Activated T-cell treated with anti-CD3 and anti-CD28 coated beads, Interleukin-2, amount 50 U/mL, for 4 hours (primary cell): ENCODE results near the gene CRHR2. TPM values are rescaled to one million over a fixed set of nuclear protein-coding genes. Genes with fewer than 3 reads are reported as not detected.
A peak's percentile ranks its signal among the peaks of the same experiment; 100 is the strongest.
"Not testable (repeated sequence)": the region's sequence is repeated elsewhere in the genome, so short reads cannot be mapped to it uniquely, and the experiment has no call there.

Experiments
- ATAC-seq, 2 donors: fragments of 200-7000 bp; cut with Tn5 transposase; one replicate each; pipeline ENCODE4 v1.10.0; 2021
- DNase-seq: peaks from one replicate; pipeline ENCODE4 v3.0.0-alpha.2; 2020
- H3K27me3 Mint-ChIP-seq: one replicate; pipeline ENCODE4 v1.8.0; 2021; ENCODE audit warnings: low read depth, mixed read lengths
- H3K36me3 Mint-ChIP-seq: one replicate; pipeline ENCODE4 v1.8.0; 2022; ENCODE audit warnings: mixed read lengths; ENCODE audit not compliant: insufficient read depth
- H3K4me1 Mint-ChIP-seq: one replicate; pipeline ENCODE4 v1.8.0; 2021; ENCODE audit warnings: low read depth, mixed read lengths
- H3K4me3 Mint-ChIP-seq: one replicate; pipeline ENCODE4 v1.8.0; 2021; ENCODE audit warnings: mild to moderate bottlenecking, moderate library complexity, mixed read lengths
- H3K9me3 Mint-ChIP-seq: one replicate; pipeline ENCODE4 v1.8.0; 2021; ENCODE audit warnings: mixed read lengths
- total RNA-seq, 3 donors: library from RNA; stranded (reverse); gene quantifications; one replicate each; pipeline ENCODE4 v1.2.1, GENCODE V29; 2021

The CRHR2 gene
- total RNA-seq, 3 donors from 2014 or later, result not detected

DNA sequence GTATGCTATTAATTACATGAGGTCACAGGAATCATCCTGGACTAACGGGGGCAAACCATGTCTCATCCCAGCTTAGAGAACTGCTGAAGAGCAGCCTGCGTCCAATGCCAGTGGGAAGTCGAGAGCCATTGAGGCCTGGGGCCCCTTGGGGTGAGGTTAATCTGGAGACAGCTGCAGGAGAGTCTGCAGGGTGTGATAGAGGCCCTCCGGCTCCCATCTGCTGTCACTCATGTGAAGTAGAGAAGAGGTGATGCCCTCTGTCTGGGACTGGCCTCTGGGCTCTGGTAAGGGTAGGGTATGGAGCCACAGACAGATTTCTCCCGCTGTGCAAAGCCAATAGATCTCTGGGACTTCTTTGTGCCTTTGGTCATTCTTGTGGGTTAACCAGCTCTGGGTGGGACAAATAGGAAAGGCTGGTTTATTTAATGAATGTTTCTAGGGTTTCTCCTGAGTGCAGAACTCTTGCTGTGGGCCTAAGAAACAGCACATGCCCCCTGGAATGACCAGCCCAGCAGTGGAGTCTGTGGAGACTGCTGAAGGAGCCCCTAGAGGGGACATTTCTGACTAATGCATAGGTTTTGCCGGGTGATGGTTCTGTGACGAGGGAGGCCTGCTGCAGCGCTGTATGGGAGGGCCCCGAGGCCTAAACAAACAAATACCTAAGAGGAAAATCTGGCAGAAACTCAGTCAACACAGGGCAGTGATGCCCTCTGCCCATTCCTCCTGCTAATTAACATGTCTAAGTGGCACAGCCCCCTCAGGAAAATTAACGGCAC lies 34.5 kb downstream of the CRHR2 start:
- H3K4me1 Mint-ChIP-seq, result no peaks in the 10 kb centered on the region
- H3K9me3 Mint-ChIP-seq, result no peaks in the 10 kb centered on the region
- ATAC-seq (no peak), DNase-seq (no peak)
- H3K36me3 Mint-ChIP-seq, result peaks cover 9% of the 10 kb centered on the region
- H3K4me3 Mint-ChIP-seq, result no peak overlapping the region
- no peaks in the 10 kb centered on the region for H3K27me3 Mint-ChIP-seq

DNA sequence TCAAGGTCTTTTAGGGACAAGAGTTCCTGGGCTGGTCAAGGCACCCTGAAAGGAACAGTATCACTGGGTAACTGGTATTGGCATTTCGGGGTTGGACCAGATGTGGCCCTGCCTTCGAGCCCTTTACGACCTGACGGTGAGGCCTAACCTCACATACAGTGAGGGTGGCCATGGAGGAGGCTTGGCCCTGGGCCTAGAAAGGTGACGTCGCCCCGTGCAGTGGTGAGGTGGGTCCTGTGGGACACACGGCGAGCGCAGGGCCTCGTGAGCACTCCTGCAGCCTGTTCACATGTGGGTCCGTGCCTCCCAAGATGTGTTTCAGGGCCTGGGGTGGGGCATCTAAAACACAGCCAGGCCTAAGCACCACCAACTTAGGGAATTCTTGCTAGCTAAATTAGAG lies 36.1 kb downstream of the CRHR2 start:
- H3K4me1 Mint-ChIP-seq, result no peaks in the 10 kb centered on the region

DNA sequence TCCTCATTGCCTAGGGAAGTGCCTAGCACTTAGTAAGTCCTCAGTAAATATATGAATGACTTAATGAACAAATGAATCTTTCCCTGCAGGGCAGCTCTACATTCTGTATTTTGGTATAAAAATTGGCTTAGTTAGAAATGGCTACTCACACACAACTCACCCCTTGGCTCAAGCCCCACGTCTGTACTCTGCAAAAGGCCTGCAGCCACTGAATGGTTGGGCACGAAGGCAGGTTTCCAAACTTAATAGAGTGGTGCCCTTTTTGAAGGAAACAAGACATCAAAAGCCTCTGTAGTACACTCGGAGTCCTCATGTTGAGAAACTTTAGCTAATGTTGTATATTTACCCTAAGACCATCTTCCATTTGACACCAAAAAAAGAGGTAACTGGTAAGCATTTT lies 36.6 kb downstream of the CRHR2 start:
- Mint-ChIP-seq H3K36me3 (peaks cover 9% of the 10 kb centered on the region), H3K4me1 (no peaks in the 10 kb centered on the region), H3K4me3 (no peak overlapping the region), H3K27me3 (no peaks in the 10 kb centered on the region), H3K9me3 (no peaks in the 10 kb centered on the region)
- no peak for ATAC-seq
- no peak for DNase-seq

More for the DNA sequence above, 36.1 kb downstream of the CRHR2 start:
- peaks cover 9% of the 10 kb centered on the region for H3K36me3 Mint-ChIP-seq
- H3K27me3 Mint-ChIP-seq, result no peaks in the 10 kb centered on the region
- H3K4me3 Mint-ChIP-seq, result no peak overlapping the region
- no peaks in the 10 kb centered on the region for H3K9me3 Mint-ChIP-seq
- DNase-seq (no peak), ATAC-seq (no peak)

DNA sequence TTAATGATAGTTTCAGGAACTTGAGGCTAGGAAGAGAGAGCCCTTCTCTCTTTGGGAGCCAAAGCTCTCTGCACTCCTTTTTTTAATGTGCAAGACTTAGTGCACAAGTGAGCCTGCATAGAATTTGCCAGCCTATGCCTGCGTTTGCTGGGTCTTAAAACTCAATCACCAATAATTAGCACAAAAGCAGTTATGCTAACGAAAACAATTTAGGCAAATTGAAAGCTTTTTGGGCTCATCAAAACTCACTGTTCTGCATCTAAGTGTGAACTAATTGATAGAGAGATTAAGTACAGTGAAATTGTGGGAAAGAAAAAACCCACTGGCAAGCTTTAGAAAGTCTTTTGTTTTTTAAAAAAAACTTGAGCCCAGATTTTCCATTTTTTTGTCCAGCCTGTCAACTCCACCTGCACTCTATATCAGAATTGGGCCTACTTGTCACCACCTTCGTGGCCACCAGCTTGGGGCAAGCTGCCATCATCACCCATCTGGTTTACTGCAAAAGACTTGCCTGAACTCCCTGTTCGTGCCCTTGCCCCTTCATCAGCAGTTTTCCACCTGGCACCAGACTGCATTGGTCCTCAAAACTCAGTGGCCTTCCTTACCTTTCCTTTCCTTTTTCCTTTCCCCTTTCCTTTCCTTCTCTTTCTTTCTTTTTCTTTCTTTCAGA lies 37.8 kb downstream of the CRHR2 start:
- Mint-ChIP-seq H3K4me1 (no peaks in the 10 kb centered on the region), H3K9me3 (no peaks in the 10 kb centered on the region), H3K4me3 (no peak overlapping the region), H3K36me3 (peaks cover 9% of the 10 kb centered on the region), H3K27me3 (no peaks in the 10 kb centered on the region)
- ATAC-seq (no peak), DNase-seq (no peak)

DNA sequence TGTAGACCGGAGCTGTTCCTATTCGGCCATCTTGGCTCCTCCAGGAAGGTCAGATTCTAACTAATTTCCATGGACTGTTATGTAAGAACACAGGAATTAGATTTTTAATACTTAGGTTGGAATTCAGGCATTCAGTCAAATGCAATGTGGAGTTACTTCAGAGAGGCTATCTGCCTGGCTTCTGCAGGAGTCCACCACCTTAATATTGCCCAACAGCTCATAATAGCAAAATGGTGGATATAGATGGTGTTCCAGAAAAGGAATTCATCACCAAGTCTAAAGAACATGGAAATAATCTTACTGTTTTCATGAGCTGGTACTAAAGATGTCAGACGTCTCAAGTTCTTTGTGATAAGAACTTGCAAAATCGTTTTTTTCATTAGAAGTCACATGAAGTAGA lies 39.5 kb downstream of the CRHR2 start:
- H3K4me3 Mint-ChIP-seq, result no peak overlapping the region
- no peaks in the 10 kb centered on the region for H3K4me1 Mint-ChIP-seq
- DNase-seq (no peak), ATAC-seq (no peak)
- peaks cover 9% of the 10 kb centered on the region for H3K36me3 Mint-ChIP-seq
- no peaks in the 10 kb centered on the region for H3K27me3 Mint-ChIP-seq
- no peaks in the 10 kb centered on the region for H3K9me3 Mint-ChIP-seq

DNA sequence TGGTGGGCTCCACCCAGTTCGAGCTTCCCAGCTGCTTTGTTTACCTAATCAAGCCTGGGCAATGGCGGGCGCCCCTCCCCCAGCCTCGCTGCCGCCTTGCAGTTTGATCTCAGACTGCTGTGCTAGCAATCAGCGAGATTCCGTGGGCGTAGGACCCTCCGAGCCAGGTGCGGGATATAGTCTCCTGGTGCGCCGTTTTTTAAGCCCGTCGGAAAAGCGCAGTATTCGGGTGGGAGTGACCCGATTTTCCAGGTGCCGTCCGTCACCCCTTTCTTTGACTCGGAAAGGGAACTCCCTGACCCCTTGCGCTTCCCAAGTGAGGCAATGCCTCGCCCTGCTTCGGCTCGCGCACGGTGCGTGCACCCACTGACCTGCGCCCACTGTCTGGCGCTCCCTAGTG lies 39.9 kb downstream of the CRHR2 start:
- H3K36me3 Mint-ChIP-seq, H3K27me3 Mint-ChIP-seq, DNase-seq, H3K4me3 Mint-ChIP-seq, H3K4me1 Mint-ChIP-seq, ATAC-seq, H3K9me3 Mint-ChIP-seq: not testable (repeated sequence)

DNA sequence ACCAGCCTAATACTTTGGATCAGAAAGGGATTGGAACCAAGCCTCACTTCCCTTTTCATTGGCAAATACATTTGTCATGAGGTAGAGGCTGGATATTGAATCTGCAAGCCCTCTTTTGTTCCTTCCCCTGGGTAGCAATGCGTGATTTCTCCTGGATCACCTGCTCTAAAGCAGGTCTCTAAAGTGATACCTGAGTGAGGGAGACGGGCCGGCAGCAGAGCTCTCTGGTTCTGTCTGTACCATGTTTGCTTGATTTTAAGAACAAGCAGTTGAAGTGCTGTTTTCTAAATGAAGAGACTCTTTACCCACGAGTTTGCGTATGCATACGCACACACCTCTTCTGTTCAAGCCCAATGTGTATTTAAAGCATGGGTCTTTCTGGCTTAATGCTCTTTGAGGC lies 46.5 kb downstream of the CRHR2 start:
- peaks cover 43% of the 10 kb centered on the region for H3K36me3 Mint-ChIP-seq
- ATAC-seq (no peak), DNase-seq (no peak)
- no peak overlapping the region for H3K4me3 Mint-ChIP-seq
- no peaks in the 10 kb centered on the region for H3K27me3 Mint-ChIP-seq
- no peaks in the 10 kb centered on the region for H3K4me1 Mint-ChIP-seq
- H3K9me3 Mint-ChIP-seq, result no peaks in the 10 kb centered on the region

DNA sequence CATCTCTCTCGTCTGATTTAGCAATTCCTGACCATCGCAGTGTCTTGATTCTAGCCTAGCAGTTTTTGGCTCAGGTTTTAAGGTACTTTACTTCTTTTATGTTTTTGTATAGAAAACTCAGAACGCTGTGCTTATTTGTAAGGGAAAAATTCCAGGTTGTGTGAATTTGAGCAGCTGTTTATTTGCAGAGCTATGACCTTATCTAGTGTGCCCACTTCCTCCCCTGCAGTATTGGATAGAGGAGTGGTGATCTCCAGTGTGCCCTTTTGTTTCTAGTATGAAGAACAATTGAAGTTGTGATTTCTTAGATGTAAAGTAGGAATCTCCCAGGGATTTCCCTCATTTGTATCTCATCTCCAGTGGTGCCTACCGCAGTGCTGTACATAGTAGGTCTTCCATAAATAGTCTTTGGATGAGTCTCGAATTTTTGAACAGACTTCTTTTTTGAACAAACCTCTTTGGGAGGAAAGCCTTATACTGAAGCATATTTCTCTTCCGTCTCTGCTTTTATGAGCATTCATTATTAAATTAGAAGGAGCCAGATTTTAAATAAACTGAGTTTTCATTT lies 47.5 kb downstream of the CRHR2 start:
- Mint-ChIP-seq H3K9me3 (no peaks in the 10 kb centered on the region), H3K4me3 (no peak overlapping the region), H3K27me3 (no peaks in the 10 kb centered on the region), H3K4me1 (no peaks in the 10 kb centered on the region), H3K36me3 (peaks cover 43% of the 10 kb centered on the region)
- DNase-seq, result no peak
- no peak for ATAC-seq

DNA sequence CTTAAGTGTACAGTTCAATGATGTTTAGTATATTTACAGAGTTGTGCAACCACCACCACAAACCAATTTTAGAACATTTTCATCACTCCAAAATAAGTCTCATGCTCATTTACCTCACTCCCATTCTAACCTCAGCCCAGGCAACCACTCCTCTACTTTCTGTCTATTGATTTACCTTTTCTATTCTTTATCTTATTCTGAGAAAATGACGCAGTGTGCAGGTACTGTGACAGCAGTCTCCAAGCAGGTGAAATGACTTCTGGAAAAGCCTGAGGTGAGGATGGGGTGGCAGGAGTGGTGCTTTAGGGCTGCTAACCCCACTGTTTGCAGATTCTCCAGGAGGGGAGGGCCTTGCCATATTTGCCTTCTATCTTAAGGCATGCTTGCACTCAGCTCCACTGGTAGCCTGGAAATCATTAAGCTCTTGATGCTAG lies 48.0 kb downstream of the CRHR2 start:
- DNase-seq (no peak), ATAC-seq (no peak)
- Mint-ChIP-seq H3K27me3 (no peaks in the 10 kb centered on the region), H3K9me3 (no peaks in the 10 kb centered on the region), H3K36me3 (peaks cover 45% of the 10 kb centered on the region), H3K4me1 (no peaks in the 10 kb centered on the region), H3K4me3 (no peak overlapping the region)

DNA sequence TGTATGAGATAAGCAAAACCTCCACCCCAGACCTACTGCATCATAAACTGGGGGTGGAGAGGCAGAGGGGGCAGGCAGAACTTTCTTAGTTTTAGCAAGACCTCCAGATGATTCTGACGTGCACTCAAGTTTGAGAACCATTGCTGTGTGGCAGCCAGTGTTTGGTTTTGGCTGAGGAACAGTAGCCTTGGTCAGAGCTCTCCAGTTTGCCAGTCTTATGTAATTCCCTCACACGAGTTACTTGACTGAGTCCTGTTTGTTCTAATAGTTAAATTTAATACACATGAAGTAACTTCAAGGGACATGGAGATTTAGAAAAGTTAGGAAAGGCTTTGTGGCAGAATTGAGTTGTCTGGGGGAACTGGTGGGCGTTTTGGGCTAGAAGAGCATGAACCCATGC lies 49.0 kb downstream of the CRHR2 start:
- no peak for DNase-seq
- H3K4me3 Mint-ChIP-seq, result no peak overlapping the region
- no peaks in the 10 kb centered on the region for H3K9me3 Mint-ChIP-seq
- H3K4me1 Mint-ChIP-seq, result no peaks in the 10 kb centered on the region
- peaks cover 54% of the 10 kb centered on the region for H3K36me3 Mint-ChIP-seq
- H3K27me3 Mint-ChIP-seq, result no peaks in the 10 kb centered on the region
- no peak for ATAC-seq

DNA sequence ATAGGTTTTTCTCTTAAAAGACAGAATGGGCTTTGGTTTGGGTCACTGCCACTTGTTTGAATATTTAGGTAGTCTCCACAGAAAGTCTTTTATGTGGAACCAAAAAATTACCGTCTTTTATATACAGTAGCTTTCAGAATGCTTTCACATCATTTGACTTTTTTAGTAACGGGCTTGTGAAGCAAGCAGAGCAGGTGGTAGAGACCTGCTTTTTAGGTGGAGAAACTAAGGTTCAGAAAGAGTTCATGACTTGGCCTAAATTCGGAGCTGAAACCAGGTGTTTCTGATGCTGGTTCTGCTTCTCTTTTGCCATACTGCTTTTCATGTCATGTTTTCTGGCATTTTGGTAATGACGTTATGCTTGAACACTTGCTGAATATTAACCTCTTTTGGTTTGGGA lies 51.3 kb downstream of the CRHR2 start:
- H3K4me1 Mint-ChIP-seq, result peaks cover 4% of the 10 kb centered on the region
- H3K9me3 Mint-ChIP-seq, result no peaks in the 10 kb centered on the region
- ATAC-seq, result no peak
- H3K27me3 Mint-ChIP-seq, result no peaks in the 10 kb centered on the region
- H3K36me3 Mint-ChIP-seq, result peaks cover 64% of the 10 kb centered on the region
- no peak for DNase-seq
- no peak overlapping the region for H3K4me3 Mint-ChIP-seq

DNA sequence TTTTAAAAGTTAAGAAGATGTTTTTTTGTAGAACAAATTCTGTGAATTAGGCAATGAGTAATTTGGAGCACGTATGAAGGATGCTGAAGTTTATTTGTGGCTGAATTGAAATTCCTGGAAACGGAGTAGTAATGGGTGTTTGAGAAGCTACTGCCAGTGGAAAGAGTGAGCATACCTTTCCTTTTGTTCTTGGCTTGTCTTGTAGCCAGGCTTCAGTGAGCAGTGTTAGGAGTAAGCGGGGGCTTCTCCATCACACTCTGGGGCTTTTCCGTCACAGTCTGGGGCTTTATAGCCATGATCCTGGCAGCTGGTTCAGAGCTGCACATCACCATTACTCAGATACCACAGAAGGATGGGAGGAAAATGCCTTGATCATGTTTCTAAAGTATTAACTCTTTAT lies 55.2 kb downstream of the CRHR2 start:
- no peak for DNase-seq
- peaks cover 4% of the 10 kb centered on the region for H3K4me1 Mint-ChIP-seq
- H3K27me3 Mint-ChIP-seq, result no peaks in the 10 kb centered on the region
- H3K9me3 Mint-ChIP-seq, result no peaks in the 10 kb centered on the region
- peak; percentile 69 to 79 for ATAC-seq
- H3K4me3 Mint-ChIP-seq, result no peak overlapping the region
- peaks cover 55% of the 10 kb centered on the region for H3K36me3 Mint-ChIP-seq

DNA sequence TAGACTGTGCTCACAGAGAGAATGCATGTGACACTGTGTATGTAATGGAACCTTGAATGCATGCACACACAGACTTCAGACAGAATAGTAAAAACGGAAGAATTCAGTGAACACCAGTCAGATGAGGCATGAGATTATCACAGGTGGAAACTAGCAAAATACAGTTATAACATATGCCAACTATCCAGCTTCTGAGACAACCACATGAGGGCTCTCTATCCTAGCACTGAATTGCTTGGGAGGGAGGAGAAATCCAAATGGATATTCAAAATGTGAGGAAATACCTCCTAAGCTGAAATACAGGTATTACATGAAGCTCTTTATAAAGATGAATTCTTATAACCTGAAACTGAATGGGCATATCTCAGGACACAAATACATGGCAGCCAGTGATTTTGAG lies 57.0 kb downstream of the CRHR2 start:
- Mint-ChIP-seq H3K4me1 (peaks cover 4% of the 10 kb centered on the region), H3K27me3 (no peaks in the 10 kb centered on the region), H3K36me3 (peaks cover 60% of the 10 kb centered on the region), H3K4me3 (no peak overlapping the region), H3K9me3 (no peaks in the 10 kb centered on the region)
- no peak for ATAC-seq
- DNase-seq, result no peak

DNA sequence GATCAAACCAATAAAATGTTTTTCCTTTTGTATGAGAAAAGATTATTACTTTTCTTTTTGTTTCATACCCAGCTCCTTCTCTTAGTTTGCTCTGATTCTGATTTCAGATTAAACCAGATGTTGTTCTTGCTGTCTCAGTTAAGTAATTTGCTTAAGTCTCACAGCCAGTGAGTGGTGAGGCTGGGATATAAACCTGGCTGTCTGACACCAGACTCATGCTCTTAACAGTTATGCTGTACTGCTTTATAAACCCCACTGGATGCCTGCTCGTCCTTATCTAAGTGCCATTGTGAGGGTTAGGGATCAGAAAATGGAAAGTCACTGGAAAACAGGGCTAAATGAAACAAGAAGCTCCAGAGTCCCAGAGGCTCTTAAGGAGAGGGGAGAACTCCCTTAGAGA lies 63.3 kb downstream of the CRHR2 start:
- Mint-ChIP-seq H3K4me1 (peaks cover 4% of the 10 kb centered on the region), H3K4me3 (no peak overlapping the region), H3K27me3 (no peaks in the 10 kb centered on the region), H3K9me3 (no peaks in the 10 kb centered on the region), H3K36me3 (peaks cover 53% of the 10 kb centered on the region)
- no peak for DNase-seq
- no peak for ATAC-seq

DNA sequence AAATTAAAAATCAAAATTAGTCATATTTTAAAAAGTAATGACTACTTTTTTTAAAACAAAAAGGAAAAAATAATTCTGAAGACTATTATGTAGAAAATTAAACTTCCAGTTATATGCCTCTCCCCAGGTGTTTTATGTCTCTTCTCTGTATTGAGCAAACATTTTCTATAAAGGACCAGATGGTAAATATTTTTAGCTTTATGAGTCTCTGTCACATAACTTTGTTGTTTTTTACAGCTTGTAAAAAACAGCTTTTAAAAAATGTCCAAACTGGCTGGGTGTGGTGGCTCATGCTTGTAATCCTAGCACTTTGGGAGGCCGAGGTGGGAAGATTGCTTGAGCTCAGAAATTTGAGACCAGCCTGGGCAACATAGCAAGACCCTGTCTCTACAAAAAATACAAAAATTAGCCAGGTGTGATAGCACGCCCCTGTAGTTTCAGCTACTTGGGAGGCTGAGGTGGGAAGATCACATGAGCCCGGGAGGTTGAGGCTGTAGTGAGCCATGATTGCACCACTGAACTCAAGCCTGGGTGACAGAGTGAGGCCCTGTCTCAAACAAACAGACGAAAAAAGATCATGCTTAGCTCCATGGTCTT lies 64.1 kb downstream of the CRHR2 start:
- peaks cover 11% of the 10 kb centered on the region for H3K4me1 Mint-ChIP-seq
- H3K4me3 Mint-ChIP-seq, result no peak overlapping the region
- H3K9me3 Mint-ChIP-seq, result no peaks in the 10 kb centered on the region
- ATAC-seq (no peak), DNase-seq (no peak)
- H3K36me3 Mint-ChIP-seq, result peaks cover 54% of the 10 kb centered on the region
- no peaks in the 10 kb centered on the region for H3K27me3 Mint-ChIP-seq
